Activated CD4-positive, alpha-beta memory T cell treated with anti-CD3 and anti-CD28 coated beads for 36 hours (primary cell): ENCODE measurements around the gene HS3ST3A1. TPM values are rescaled to one million over a fixed set of nuclear protein-coding genes. Genes with fewer than 3 reads are reported as not detected.

Experiments
- CTCF ChIA-PET: fragments of 350-600 bp; sonication (Branson Sonifier 250); formaldehyde crosslinking; loops from one replicate; lab custom pipeline; 2021; ENCODE audit warnings: antibody characterized with exemption, inconsistent platforms; lab: Charles Lee
- POLR2A ChIA-PET: fragments of 350-600 bp; sonication (Branson Sonifier 250); formaldehyde crosslinking; loops from one replicate; lab custom pipeline; 2021; ENCODE audit warnings: antibody characterized with exemption; lab: Charles Lee
- DNase-seq: peaks from one replicate; pipeline ENCODE4 v3.0.0-alpha.2; 2020
- H3K27ac Mint-ChIP-seq: one replicate; pipeline ENCODE4 v1.8.0; 2021; ENCODE audit warnings: mixed read lengths
- H3K27me3 Mint-ChIP-seq: one replicate; pipeline ENCODE4 v1.8.0; 2021; ENCODE audit warnings: mixed read lengths
- H3K36me3 Mint-ChIP-seq: one replicate; pipeline ENCODE4 v1.8.0; 2021; ENCODE audit warnings: mixed read lengths
- H3K4me1 Mint-ChIP-seq: one replicate; pipeline ENCODE4 v1.8.0; 2021; ENCODE audit warnings: low read depth, mixed read lengths
- H3K4me3 Mint-ChIP-seq: one replicate; pipeline ENCODE4 v1.8.0; 2021; ENCODE audit warnings: mild to moderate bottlenecking, mixed read lengths
- H3K9me3 Mint-ChIP-seq: one replicate; pipeline ENCODE4 v1.8.0; 2021; ENCODE audit warnings: mixed read lengths
- intact Hi-C: fragments of 100-400 bp; cut with micrococcal nuclease; formaldehyde crosslinking; loops from one replicate; pipeline ENCODE4 v1.15.1; 2023
- total RNA-seq, 2 experiments: library from RNA; stranded (reverse); gene quantifications; one replicate each; pipeline ENCODE4 v1.2.3, GENCODE V29; 2021

Gene HS3ST3A1
- total RNA-seq, 2 experiments from 2014 or later: 0.85 to 1.8 TPM

DNA sequence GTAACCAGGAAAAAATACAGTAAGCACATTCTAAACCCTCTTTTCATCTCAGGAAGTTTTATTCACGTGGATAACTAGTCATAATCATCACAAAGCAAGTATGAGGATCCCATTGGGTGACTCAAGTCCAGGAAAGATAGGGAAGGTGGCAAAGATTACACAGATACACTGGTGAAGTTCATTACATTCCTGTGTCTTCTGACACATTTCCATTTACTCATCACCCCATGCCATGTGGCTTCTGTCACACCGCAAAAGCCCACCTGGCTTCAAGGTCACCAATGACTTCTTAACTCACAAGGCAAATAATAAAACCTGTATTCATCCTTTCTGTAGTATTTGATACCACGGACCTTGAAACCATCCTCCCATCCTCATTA, 17.0 kb downstream of the HS3ST3A1 start:
- POLR2A ChIA-PET: no interaction called here
- Mint-ChIP-seq H3K27me3 (peaks cover 3% of the 10 kb centered on the region), H3K27ac (no peak overlapping the region), H3K4me3 (no peak overlapping the region), H3K36me3 (no peaks in the 10 kb centered on the region), H3K9me3 (no peaks in the 10 kb centered on the region), H3K4me1 (peaks cover 2% of the 10 kb centered on the region)
- DNase-seq: no peak
- intact Hi-C loops: no loop called here
- CTCF ChIA-PET: no interaction called here

DNA sequence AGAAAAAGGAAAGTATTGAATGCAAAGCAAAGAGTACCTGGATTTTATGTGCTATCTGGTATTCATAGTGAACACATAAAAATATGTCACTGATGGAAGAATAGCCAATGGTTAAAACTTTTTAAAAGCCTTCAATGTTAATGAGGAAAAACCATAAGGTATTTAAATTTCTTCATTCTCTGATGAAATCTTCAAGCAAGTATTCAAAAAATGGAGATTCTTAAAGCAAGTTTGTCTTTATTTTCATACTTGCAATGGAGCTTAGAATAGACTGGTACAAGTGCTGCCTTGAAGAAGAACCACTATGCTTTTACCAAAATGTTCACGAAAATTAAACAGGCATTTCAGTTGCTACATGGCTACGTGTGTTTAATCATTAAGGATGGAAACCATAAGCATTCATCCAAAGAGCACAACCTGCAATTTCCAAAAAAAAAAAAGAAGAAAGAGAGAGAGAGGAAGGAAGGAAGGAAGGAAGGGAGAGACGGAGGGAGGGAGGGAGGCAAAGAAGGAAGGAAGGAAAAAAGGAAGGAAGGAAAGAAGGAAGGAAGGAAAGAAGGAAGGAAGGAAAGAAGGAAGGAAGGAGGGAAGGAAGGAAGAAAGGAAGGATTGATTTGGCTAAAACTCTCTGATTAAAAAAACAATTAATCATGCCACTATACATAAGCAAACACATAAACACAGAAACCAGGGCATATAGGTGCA, 17.6 kb downstream of the HS3ST3A1 start:
- no peaks in the 10 kb centered on the region for H3K4me1 Mint-ChIP-seq
- ChIA-PET CTCF (no interaction called here), POLR2A (no interaction called here)
- no peak overlapping the region for H3K4me3 Mint-ChIP-seq
- peaks cover 3% of the 10 kb centered on the region for H3K27me3 Mint-ChIP-seq
- H3K36me3 Mint-ChIP-seq: no peaks in the 10 kb centered on the region
- H3K27ac Mint-ChIP-seq: no peak overlapping the region
- intact Hi-C loops: no loop called here
- DNase-seq: no peak
- H3K9me3 Mint-ChIP-seq: no peaks in the 10 kb centered on the region

DNA sequence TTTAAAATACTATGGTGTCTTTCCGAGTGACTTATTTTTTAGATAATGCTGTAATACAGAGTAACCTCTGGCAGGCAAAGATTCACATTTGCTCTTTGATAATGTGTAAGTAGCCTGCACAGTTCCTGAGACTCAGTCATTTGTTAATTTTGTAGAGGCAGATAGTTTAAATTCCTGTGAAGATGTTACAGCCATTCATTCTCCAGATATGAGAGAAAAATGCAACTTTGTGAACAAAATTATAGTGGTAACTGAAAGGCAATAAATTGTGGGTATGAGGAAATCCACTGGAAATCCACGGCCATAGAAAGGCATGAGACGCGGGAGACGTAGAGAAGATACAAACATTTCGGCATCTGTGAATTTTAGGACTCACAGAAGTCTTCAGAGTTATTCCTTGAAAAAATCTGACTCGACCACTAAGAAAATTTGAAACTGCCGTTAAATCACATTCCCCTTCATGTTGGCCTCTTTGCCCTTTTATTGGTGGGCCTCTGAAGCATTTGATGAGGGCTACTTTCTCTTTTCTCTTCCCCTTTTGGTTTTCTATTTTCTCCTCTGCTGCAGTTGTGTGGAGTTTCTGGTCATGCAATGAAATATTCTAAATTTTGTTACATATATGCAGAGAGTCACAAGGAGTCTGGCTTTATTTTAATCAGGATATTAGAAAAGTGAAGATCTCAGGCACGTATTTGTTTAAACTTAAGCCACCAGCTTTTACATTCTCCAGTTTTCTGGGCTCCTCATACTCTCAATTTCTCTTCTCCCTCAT, 18.8 kb downstream of the HS3ST3A1 start:
- Mint-ChIP-seq H3K4me3 (no peak overlapping the region), H3K36me3 (no peaks in the 10 kb centered on the region), H3K4me1 (no peaks in the 10 kb centered on the region), H3K27ac (no peak overlapping the region), H3K27me3 (peaks cover 3% of the 10 kb centered on the region), H3K9me3 (no peaks in the 10 kb centered on the region)
- POLR2A ChIA-PET: no interaction called here
- CTCF ChIA-PET: no interaction called here
- intact Hi-C loops: no loop called here
- DNase-seq: no peak

DNA sequence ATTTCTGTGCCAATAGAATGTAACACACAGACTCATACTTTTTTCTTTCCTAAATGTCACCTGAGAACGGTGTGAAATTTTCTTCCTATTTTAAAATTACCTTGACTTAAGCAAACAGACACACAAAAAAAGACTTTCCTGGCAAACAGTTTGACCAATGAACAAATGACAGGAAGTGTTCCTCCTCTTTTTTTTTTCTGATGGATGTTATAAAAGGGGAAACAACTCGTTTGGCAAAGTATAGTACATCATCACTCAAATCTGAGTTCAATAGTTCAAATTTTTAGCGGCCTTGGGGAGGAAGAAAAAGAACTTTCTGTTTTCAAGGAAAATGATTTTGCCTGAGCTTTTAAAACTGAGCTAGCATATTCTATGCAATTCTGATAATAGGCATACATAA, 19.8 kb downstream of the HS3ST3A1 start:
- H3K9me3 Mint-ChIP-seq: peaks cover 1% of the 10 kb centered on the region
- CTCF ChIA-PET: no interaction called here
- intact Hi-C loops: no loop called here
- peaks cover 2% of the 10 kb centered on the region for H3K27me3 Mint-ChIP-seq
- no peaks in the 10 kb centered on the region for H3K36me3 Mint-ChIP-seq
- POLR2A ChIA-PET: no interaction called here
- H3K4me1 Mint-ChIP-seq: no peaks in the 10 kb centered on the region
- no peak for DNase-seq
- no peak overlapping the region for H3K4me3 Mint-ChIP-seq
- no peak overlapping the region for H3K27ac Mint-ChIP-seq

- Mint-ChIP-seq H3K27ac (no peak overlapping the region), H3K4me1 (no peaks in the 10 kb centered on the region), H3K36me3 (no peaks in the 10 kb centered on the region), H3K27me3 (peaks cover 3% of the 10 kb centered on the region), H3K9me3 (peaks cover 7% of the 10 kb centered on the region), H3K4me3 (no peak overlapping the region)
- intact Hi-C loops: no loop called here
- DNase-seq: no peak
- POLR2A ChIA-PET: no interaction called here
- CTCF ChIA-PET: no interaction called here
Observed at GRCh38 chr17:13580790-13581189, 20.9 kb downstream of the HS3ST3A1 start.

DNA sequence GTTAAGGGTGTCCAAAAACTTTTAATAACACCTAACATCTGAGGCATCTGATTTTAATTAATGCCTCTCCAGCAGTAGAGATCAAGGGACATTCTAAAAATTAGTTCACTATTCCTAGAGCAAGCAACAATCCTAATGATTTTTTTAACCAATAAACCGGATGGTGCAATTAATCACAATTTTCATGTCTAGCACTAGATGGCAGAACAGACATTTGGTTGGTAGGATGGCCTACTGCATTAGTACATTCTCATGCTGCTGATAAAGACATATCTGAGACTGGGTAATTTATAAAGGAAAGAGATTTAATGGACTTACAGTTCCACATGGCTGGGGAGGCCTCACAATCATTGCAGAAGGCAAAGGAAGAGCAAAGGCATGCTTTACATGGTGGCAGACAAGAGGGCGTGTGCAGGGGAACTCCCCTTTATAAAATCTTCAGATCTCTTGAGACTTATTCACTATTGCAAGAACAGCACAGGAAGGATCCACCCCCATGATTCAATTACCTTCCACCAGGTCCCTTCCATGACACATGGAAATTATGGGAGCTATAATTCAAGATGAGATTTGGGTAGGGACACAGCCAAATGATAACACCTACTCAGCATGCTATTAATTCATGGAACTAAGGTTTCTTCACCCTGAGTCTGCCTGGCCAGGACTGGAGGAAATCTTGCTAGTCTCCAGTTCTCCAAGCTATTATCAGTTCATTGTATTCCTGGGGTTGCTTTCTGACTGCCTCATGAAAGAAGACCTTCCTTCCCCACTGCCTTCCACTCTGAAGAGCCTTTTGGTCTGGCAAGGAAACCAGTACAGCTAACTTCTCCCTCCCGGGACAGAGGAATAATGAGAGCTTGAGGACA, 24.8 kb downstream of the HS3ST3A1 start:
- Mint-ChIP-seq H3K27me3 (peaks cover 15% of the 10 kb centered on the region), H3K36me3 (no peaks in the 10 kb centered on the region), H3K4me3 (no peak overlapping the region), H3K4me1 (no peaks in the 10 kb centered on the region), H3K27ac (no peak overlapping the region), H3K9me3 (peaks cover 7% of the 10 kb centered on the region)
- no peak for DNase-seq
- ChIA-PET CTCF (interaction anchor here (0.6 kb wide), 1 partner anchor 976 kb away, joined by 3 read pairs; no protein-coding TSS in a partner anchor), POLR2A (no interaction called here)
- intact Hi-C loops: no loop called here

GRCh38 chr17:13575922-13576419, 25.8 kb downstream of the HS3ST3A1 start:
- POLR2A ChIA-PET: no interaction called here
- CTCF ChIA-PET: no interaction called here
- intact Hi-C loops: no loop called here
- H3K36me3 Mint-ChIP-seq: no peaks in the 10 kb centered on the region
- peaks cover 7% of the 10 kb centered on the region for H3K9me3 Mint-ChIP-seq
- no peak overlapping the region for H3K27ac Mint-ChIP-seq
- H3K27me3 Mint-ChIP-seq: peaks cover 15% of the 10 kb centered on the region
- H3K4me3 Mint-ChIP-seq: no peak overlapping the region
- no peak for DNase-seq
- H3K4me1 Mint-ChIP-seq: no peaks in the 10 kb centered on the region

DNA sequence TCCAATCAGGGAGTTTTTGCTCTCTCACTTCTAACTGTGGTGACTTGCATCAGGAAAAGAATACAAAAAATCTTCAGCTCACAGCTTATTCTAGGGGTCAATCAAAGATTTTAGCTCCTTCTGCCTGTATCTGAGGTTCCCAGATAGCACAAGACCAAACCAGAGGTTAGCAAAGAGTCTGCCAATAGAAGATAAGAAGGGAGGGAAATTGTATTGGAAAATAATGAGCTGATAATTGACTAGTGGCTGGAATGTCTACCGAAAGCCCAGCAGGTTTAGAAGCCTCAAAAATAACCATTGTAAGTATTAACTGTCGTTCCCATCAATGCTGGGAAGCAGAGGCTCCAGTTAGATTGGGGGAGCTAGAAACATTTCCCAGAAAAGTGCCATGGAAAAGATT, 26.3 kb downstream of the HS3ST3A1 start:
- intact Hi-C loops: no loop called here
- DNase-seq: no peak
- POLR2A ChIA-PET: no interaction called here
- Mint-ChIP-seq H3K9me3 (peaks cover 7% of the 10 kb centered on the region), H3K4me3 (no peak overlapping the region), H3K4me1 (no peaks in the 10 kb centered on the region), H3K27me3 (peaks cover 15% of the 10 kb centered on the region), H3K27ac (no peak overlapping the region), H3K36me3 (no peaks in the 10 kb centered on the region)
- CTCF ChIA-PET: no interaction called here

- no peak for DNase-seq
- ChIA-PET CTCF (no interaction called here), POLR2A (no interaction called here)
- Mint-ChIP-seq H3K9me3 (peaks cover 7% of the 10 kb centered on the region), H3K36me3 (no peaks in the 10 kb centered on the region), H3K27ac (no peak overlapping the region), H3K4me1 (no peaks in the 10 kb centered on the region), H3K27me3 (peaks cover 15% of the 10 kb centered on the region), H3K4me3 (no peak overlapping the region)
- intact Hi-C loops: no loop called here
Observed at GRCh38 chr17:13572581-13572980, 29.1 kb downstream of the HS3ST3A1 start.

DNA sequence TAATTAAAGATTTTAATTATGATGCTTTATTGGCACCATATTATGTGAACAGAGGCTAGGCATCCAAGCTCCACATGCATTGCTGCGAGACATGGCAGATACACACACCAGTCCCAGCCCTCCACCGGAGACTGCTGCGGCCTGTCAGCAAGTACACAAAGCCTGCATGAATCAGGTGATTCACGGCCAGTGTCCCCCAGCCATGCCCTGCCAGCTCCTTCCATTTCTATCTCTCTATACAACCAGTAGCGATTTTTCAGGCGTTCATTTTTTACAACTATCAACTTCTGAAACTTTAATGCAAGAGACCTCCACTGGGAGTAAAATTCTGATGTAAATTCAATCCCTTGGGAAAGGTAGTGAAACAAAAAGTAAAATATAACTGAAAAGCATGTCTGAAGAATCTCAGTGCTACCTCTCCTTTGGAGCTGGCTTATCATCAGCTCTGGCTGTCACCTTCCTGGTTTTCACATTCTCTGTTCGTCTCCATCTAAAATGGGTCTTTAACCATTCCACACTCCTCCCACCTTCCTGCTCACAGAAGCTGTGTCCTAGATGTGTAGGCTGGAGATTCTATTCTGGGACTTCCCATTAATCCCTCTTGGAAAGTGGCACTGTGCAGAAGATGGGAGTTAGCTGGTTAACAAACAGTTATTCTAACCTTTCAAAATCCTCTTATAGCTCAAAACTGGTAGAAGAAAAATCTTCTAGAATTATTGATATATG, 32.2 kb downstream of the HS3ST3A1 start:
- H3K27me3 Mint-ChIP-seq: peaks cover 8% of the 10 kb centered on the region
- ChIA-PET CTCF (no interaction called here), POLR2A (no interaction called here)
- DNase-seq: no peak
- no peaks in the 10 kb centered on the region for H3K36me3 Mint-ChIP-seq
- no peaks in the 10 kb centered on the region for H3K9me3 Mint-ChIP-seq
- intact Hi-C loops: no loop called here
- no peak overlapping the region for H3K27ac Mint-ChIP-seq
- H3K4me1 Mint-ChIP-seq: peaks cover 7% of the 10 kb centered on the region
- H3K4me3 Mint-ChIP-seq: no peak overlapping the region

- Mint-ChIP-seq H3K27me3 (peaks cover 6% of the 10 kb centered on the region), H3K27ac (no peak overlapping the region), H3K4me3 (no peak overlapping the region), H3K36me3 (no peaks in the 10 kb centered on the region), H3K9me3 (no peaks in the 10 kb centered on the region), H3K4me1 (peaks cover 7% of the 10 kb centered on the region)
- POLR2A ChIA-PET: interaction anchor here (0.5 kb wide), 1 partner anchor 98 kb away, joined by 3 read pairs; no protein-coding TSS in a partner anchor
- DNase-seq: no peak
- CTCF ChIA-PET: no interaction called here
- intact Hi-C loops: no loop called here
Observed at GRCh38 chr17:13568582-13569397, 32.9 kb downstream of the HS3ST3A1 start.
